Testis (tissue), 3 donors: Measurements from ENCODE around the gene LAMA3. TPM values are rescaled to one million over a fixed set of nuclear protein-coding genes. Genes with fewer than 3 reads are reported as not detected.

Experiments
- DNase-seq: peaks from one replicate; pipeline ENCODE4 v3.0.0-alpha.2; 2019
- H3K27ac ChIP-seq, 2 donors: fragments of 200-600 bp; sonication (generic); one replicate each; pipeline ENCODE4 v1.5.1; 2019
- H3K27me3 ChIP-seq: fragments of 200-600 bp; sonication (generic); one replicate; pipeline ENCODE4 v1.5.1; 2019
- H3K36me3 ChIP-seq: fragments of 200-600 bp; sonication (generic); one replicate; pipeline ENCODE4 v1.5.1; 2017; ENCODE audit warnings: low read depth; ENCODE audit errors: missing control alignments
- H3K4me1 ChIP-seq: fragments of 200-600 bp; sonication (generic); one replicate; pipeline ENCODE4 v1.5.1; 2019
- H3K4me3 ChIP-seq, 2 donors: fragments of 200-600 bp; sonication (generic); one replicate each; pipeline ENCODE4 v1.5.1; 2017 to 2019
- H3K9me3 ChIP-seq: fragments of 200-600 bp; sonication (generic); one replicate; pipeline ENCODE4 v1.5.1; 2017
- CTCF ChIP-seq, 3 experiments: fragments of 450-650 bp in 2 of 3; fragments of 200-600 bp in 1 of 3; sonication (generic) in 1 of 3; IDR thresholded peaks; one replicate each; pipeline ENCODE4 v1.5.1; 2016 to 2019; ENCODE audit warnings: antibody characterized with exemption in 3 of 3, mild to moderate bottlenecking in 2 of 3, moderate library complexity in 1 of 3
- POLR2A ChIP-seq: fragments of 450-650 bp; IDR thresholded peaks from one replicate; pipeline ENCODE4 v1.6.1; 2017; ENCODE audit warnings: antibody characterized with exemption, mild to moderate bottlenecking, moderate library complexity
- WGBS, 2 donors: methylation state at CpG; one replicate each; pipeline ENCODE4 v1.1.5; 2018; 5-methylcytosine and 5-hydroxymethylcytosine counted together
- intact Hi-C: fragments of 100-400 bp; cut with DNase I; formaldehyde crosslinking; loops from one replicate; pipeline ENCODE4 v1.15.1; 2023; ENCODE audit warnings: low total_unique reads
- polyA plus RNA-seq: library from polyadenylated mRNA; stranded (reverse); fragments of 350-450 nt; fragmentation: Illumina TruSeq; extraction: RNeasy Lipid Tissue Mini Kit (QIAGEN cat#74804); gene quantifications from one replicate; pipeline ENCODE4 v1.2.3, GENCODE V29; 2014; ENCODE audit warnings: low read depth, low replicate concordance; ENCODE audit not compliant: insufficient read depth
- total RNA-seq, 2 donors: library from RNA; depleted of rRNA; stranded (reverse); fragments of >200 nt; gene quantifications; one replicate each; pipeline ENCODE4 v1.2.3, GENCODE V29; 2016

Gene LAMA3
- total and polyA plus RNA-seq, 3 donors from 2014 or later: 11.9 to 22.1 (median 14.1) TPM

GRCh38 chr18:23716966-23717365 is 27.7 kb downstream of the LAMA3 start:
- H3K27me3 ChIP-seq: no peaks in the 10 kb centered on the region
- intact Hi-C loops: no loop called here
- no peaks in the 10 kb centered on the region for H3K36me3 ChIP-seq
- DNase-seq: no peak
- no peaks in the 10 kb centered on the region for H3K9me3 ChIP-seq
- TF ChIP-seq POLR2A (no peak), CTCF (IDR thresholded peaks at IDR 0.05) (no peak)
- H3K4me1 ChIP-seq: peaks cover 1% of the 10 kb centered on the region
- H3K4me3 ChIP-seq: no peak overlapping the region
- H3K27ac ChIP-seq: no peak overlapping the region

- no peak overlapping the region for H3K4me3 ChIP-seq
- no peaks in the 10 kb centered on the region for H3K36me3 ChIP-seq
- WGBS, 2 donors: 66% methylated on average over 5 of the region's 5 CpGs
- H3K27me3 ChIP-seq: no peaks in the 10 kb centered on the region
- TF ChIP-seq CTCF (IDR thresholded peaks at IDR 0.05): no peak
- no peaks in the 10 kb centered on the region for H3K9me3 ChIP-seq
- peaks cover 7% of the 10 kb centered on the region for H3K4me1 ChIP-seq
- intact Hi-C loops: no loop called here
- H3K27ac ChIP-seq: no peak overlapping the region
- no peak for DNase-seq
These were observed 29.0 kb downstream of the LAMA3 start for GRCh38 chr18:23718243-23718720.

- intact Hi-C loops: no loop called here
- no peak for DNase-seq
- Histone ChIP-seq H3K27me3 (no peaks in the 10 kb centered on the region), H3K4me3 (no peak overlapping the region), H3K27ac (no peak overlapping the region), H3K4me1 (peaks cover 7% of the 10 kb centered on the region), H3K36me3 (no peaks in the 10 kb centered on the region), H3K9me3 (no peaks in the 10 kb centered on the region)
- TF ChIP-seq POLR2A: no peak
- TF ChIP-seq CTCF (IDR thresholded peaks at IDR 0.05): no peak
- WGBS, 2 donors: 84 to 93% methylated on average over 2 of the region's 2 CpGs
These were observed 29.5 kb downstream of the LAMA3 start for GRCh38 chr18:23718731-23719130.

- H3K4me1 ChIP-seq: peaks cover 7% of the 10 kb centered on the region
These were observed 30.5 kb downstream of the LAMA3 start for GRCh38 chr18:23719634-23720201.

More at GRCh38 chr18:23719634-23720201, 30.5 kb downstream of the LAMA3 start:
- no peak for DNase-seq
- Histone ChIP-seq H3K9me3 (no peaks in the 10 kb centered on the region), H3K27me3 (no peaks in the 10 kb centered on the region), H3K36me3 (no peaks in the 10 kb centered on the region), H3K4me3 (no peak overlapping the region), H3K27ac (no peak overlapping the region)
- WGBS, 2 donors: 42 to 45% methylated on average over 1 of the region's 1 CpG
- intact Hi-C loops: no loop called here
- TF ChIP-seq POLR2A: no peak
- no peak for TF ChIP-seq CTCF (IDR thresholded peaks at IDR 0.05)
